MM.1S (cell line): ENCODE data around the gene NCDN.
A peak's percentile ranks its signal among the peaks of the same experiment; 100 is the strongest.
"Not testable (repeated sequence)": the region's sequence is repeated elsewhere in the genome, so short reads cannot be mapped to it uniquely, and the experiment has no call there.

ENCODE experiments used
- DNase-seq: peaks from one replicate; pipeline ENCODE4 v3.0.0-alpha.2; 2015
- H2AFZ ChIP-seq: fragments of 300-600 bp; sonication (generic); 2 replicates; pipeline ENCODE4 v1.6.0; 2016; ENCODE audit warnings: antibody characterized with exemption, low read length
- H3F3A ChIP-seq: fragments of 300-600 bp; sonication (generic); 2 replicates; pipeline ENCODE4 v1.6.1; 2016; ENCODE audit warnings: mild to moderate bottlenecking, antibody characterized with exemption, low read length, moderate library complexity, mixed read lengths; ENCODE audit not compliant: insufficient read depth
- H3K27ac ChIP-seq: fragments of 300-600 bp; sonication (generic); 2 replicates; pipeline ENCODE4 v1.5.1; 2016; ENCODE audit warnings: mild to moderate bottlenecking, low read length
- H3K27me3 ChIP-seq: fragments of 300-600 bp; sonication (generic); replicated peaks from 2 replicates; pipeline ENCODE4 v1.6.0; 2016; ENCODE audit warnings: low read length; ENCODE audit not compliant: insufficient read depth
- H3K36me3 ChIP-seq: fragments of 300-600 bp; sonication (generic); replicated peaks from 2 replicates; pipeline ENCODE4 v1.6.1; 2016; ENCODE audit warnings: mild to moderate bottlenecking, low read length, mixed read lengths; ENCODE audit not compliant: insufficient read depth
- H3K4me1 ChIP-seq: fragments of 300-600 bp; sonication (generic); 2 replicates; pipeline ENCODE4 v1.6.1; 2016; ENCODE audit warnings: low read length, mixed read lengths
- H3K4me2 ChIP-seq: fragments of 300-600 bp; sonication (generic); 2 replicates; pipeline ENCODE4 v1.6.0; 2016; ENCODE audit warnings: low read depth, low read length
- H3K4me3 ChIP-seq: fragments of 300-600 bp; sonication (generic); 2 replicates; pipeline ENCODE4 v1.5.1; 2016; ENCODE audit warnings: low read length, mixed read lengths
- H3K79me2 ChIP-seq: fragments of 300-600 bp; sonication (generic); 2 replicates; pipeline ENCODE4 v1.6.1; 2016; ENCODE audit warnings: mixed run types, low read length, mixed read lengths
- H3K9ac ChIP-seq: fragments of 300-600 bp; sonication (generic); 2 replicates; pipeline ENCODE4 v1.6.1; 2016; ENCODE audit warnings: low read length, mixed read lengths
- H3K9me2 ChIP-seq: fragments of 300-600 bp; sonication (generic); replicated peaks from 2 replicates; pipeline ENCODE4 v1.6.1; 2016; ENCODE audit warnings: mild to moderate bottlenecking, low read length, mixed read lengths; ENCODE audit not compliant: insufficient read depth
- H3K9me3 ChIP-seq: fragments of 300-600 bp; sonication (generic); replicated peaks from 2 replicates; pipeline ENCODE4 v1.6.1; 2016; ENCODE audit warnings: mild to moderate bottlenecking, low read length, mixed read lengths; ENCODE audit not compliant: insufficient read depth
- H4K20me1 ChIP-seq: fragments of 300-600 bp; sonication (generic); 2 replicates; pipeline ENCODE4 v1.6.1; 2016; ENCODE audit warnings: mild to moderate bottlenecking, low read length, moderate library complexity, mixed read lengths; ENCODE audit not compliant: insufficient read depth
- EZH2 ChIP-seq: fragments of 300-600 bp; sonication (generic); optimal IDR thresholded peaks from 2 replicates; pipeline ENCODE3; 2017; ENCODE audit warnings: low read depth, mild to moderate bottlenecking, antibody characterized with exemption, low read length, mixed read lengths
- EZH2phosphoT487 ChIP-seq: fragments of 300-600 bp; sonication (generic); IDR thresholded peaks from 2 replicates; pipeline ENCODE4 v1.6.1; 2018; ENCODE audit warnings: antibody characterized with exemption, low read length
- TF ChIP-seq, protein P1 (sequence below): fragments of 300-600 bp; sonication (generic); IDR thresholded peaks from 2 replicates; pipeline ENCODE4 v1.5.1; 2016; ENCODE audit warnings: antibody characterized with exemption, low read length, mixed read lengths

Gene NCDN

DNA sequence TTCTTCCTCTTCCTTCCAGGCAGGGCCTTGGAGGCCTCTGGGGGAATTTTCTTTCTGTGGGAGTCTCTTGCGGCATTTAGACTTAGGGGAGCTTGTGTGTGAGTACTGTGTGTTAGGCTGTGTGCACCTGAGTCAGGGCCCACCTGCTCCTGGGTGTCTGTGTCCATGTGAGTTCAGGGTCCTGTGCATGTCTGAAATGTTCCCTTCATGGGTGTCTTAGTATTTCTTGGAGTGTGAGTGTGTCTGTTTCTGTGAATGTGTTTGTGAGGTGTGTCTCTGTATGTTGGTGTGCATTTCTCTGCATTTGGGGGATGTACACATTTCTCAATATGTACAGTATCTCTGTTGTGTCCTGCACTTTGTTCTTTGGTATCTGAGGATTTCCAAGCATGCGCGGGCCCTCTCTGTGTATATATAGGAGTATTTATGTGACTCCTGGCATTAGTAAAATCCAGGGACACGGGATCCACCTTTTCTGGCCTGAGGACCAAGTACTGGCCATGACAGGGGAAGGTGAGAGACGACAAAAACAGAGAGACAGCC, 17.9 kb downstream of the NCDN start:
- Histone ChIP-seq H3K4me3 (no peak overlapping the region), H4K20me1 (no peaks in the 10 kb centered on the region), H3K36me3 (no peaks in the 10 kb centered on the region), H3K9ac (no peak overlapping the region), H2AFZ (no peak overlapping the region), H3K79me2 (no peaks in the 10 kb centered on the region), H3K9me2 (no peaks in the 10 kb centered on the region), H3K27ac (no peak overlapping the region), H3K9me3 (no peaks in the 10 kb centered on the region), H3F3A (no peaks in the 10 kb centered on the region), H3K27me3 (no peaks in the 10 kb centered on the region), H3K4me2 (no peak overlapping the region), H3K4me1 (0 out of 2 replicates have a peak, but pooled peaks cover 6% of the 10 kb centered on the region)
- TF ChIP-seq EZH2 = no peak
- TF ChIP-seq, protein P1, sequence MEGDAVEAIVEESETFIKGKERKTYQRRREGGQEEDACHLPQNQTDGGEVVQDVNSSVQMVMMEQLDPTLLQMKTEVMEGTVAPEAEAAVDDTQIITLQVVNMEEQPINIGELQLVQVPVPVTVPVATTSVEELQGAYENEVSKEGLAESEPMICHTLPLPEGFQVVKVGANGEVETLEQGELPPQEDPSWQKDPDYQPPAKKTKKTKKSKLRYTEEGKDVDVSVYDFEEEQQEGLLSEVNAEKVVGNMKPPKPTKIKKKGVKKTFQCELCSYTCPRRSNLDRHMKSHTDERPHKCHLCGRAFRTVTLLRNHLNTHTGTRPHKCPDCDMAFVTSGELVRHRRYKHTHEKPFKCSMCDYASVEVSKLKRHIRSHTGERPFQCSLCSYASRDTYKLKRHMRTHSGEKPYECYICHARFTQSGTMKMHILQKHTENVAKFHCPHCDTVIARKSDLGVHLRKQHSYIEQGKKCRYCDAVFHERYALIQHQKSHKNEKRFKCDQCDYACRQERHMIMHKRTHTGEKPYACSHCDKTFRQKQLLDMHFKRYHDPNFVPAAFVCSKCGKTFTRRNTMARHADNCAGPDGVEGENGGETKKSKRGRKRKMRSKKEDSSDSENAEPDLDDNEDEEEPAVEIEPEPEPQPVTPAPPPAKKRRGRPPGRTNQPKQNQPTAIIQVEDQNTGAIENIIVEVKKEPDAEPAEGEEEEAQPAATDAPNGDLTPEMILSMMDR = no peak
- no peak for TF ChIP-seq EZH2phosphoT487
- no peak for DNase-seq

DNA sequence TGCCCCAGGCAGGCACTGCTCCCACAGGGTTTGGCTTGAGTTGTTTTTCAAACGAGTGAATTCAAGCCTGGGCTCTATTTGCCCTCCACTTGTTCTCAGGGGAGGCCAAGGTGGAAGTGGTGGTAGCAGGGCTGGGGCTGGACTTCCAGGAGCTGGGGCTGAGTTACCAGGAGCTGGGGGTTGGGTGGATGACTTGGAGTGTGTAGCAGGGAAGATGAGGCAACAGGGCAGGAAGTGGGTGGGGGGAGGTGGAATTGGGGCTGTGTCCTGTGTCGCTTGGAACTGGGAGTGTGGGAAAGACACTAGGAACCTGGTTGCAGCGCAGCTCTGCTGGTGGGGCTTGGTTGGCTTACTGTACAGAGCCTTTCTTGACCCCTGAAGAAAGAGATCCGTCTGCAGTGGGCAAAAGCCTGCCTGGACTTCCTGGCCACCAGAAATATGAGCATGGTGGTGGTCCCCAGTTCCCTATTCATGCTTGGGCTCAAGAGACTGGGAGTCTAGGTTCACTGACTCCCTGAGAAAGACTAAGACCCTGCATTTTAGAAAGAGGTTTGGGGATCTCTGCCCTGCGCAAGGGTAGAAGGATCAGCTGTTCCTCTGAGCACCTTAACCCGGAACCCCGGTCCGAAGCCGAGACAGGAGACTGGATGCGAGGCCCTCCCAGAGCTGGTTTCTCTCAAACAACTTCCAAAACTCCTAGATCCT, 18.6 kb downstream of the NCDN start:
- no peak overlapping the region for H3K4me2 ChIP-seq
- H3K9ac ChIP-seq = no peak overlapping the region
- TF ChIP-seq EZH2phosphoT487 = no peak
- TF ChIP-seq, protein P1 = no peak
- no peak for TF ChIP-seq EZH2
- no peak overlapping the region for H3K27ac ChIP-seq
- H3F3A ChIP-seq = no peaks in the 10 kb centered on the region
- no peaks in the 10 kb centered on the region for H3K27me3 ChIP-seq
- 0 out of 2 replicates have a peak, but pooled peaks cover 6% of the 10 kb centered on the region for H3K4me1 ChIP-seq
- no peaks in the 10 kb centered on the region for H3K36me3 ChIP-seq
- no peak overlapping the region for H3K4me3 ChIP-seq
- H2AFZ ChIP-seq = no peak overlapping the region
- H4K20me1 ChIP-seq = no peaks in the 10 kb centered on the region
- H3K9me2 ChIP-seq = no peaks in the 10 kb centered on the region
- no peak for DNase-seq
- H3K79me2 ChIP-seq = no peaks in the 10 kb centered on the region
- no peaks in the 10 kb centered on the region for H3K9me3 ChIP-seq

DNA sequence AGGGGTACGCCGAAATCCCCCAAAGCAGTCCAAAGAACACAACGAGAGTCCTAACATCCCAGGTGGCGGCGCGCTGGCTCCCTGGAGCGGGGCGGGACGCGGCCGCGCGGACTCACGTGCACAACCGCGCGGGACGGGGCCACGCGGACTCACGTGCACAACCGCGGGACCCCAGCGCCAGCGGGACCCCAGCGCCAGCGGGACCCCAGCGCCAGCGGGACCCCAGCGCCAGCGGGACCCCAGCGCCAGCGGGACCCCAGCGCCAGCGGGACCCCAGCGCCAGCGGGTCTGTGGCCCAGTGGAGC, 19.1 kb downstream of the NCDN start:
- H3K9ac ChIP-seq, H3K4me3 ChIP-seq, H3K27me3 ChIP-seq, H3K9me3 ChIP-seq, H3K4me1 ChIP-seq, H3K79me2 ChIP-seq, H3K36me3 ChIP-seq, H3K27ac ChIP-seq, H2AFZ ChIP-seq, H3K9me2 ChIP-seq, H4K20me1 ChIP-seq, DNase-seq, H3F3A ChIP-seq: not testable (repeated sequence)
- H3K4me2 ChIP-seq = peak overlapping the region; percentile 83; the same call in 1 of the 2 replicates
